Tibial nerve (tissue), 3 donors: Measurements from ENCODE around the gene CWC15.

Experiments used
- CTCF ChIP-seq, 5 experiments: fragments of 200-600 bp in 3 of 5; fragments of 450-650 bp in 2 of 5; sonication (generic) in 3 of 5; IDR thresholded peaks; one replicate each; pipeline ENCODE4 v1.5.1; 2016 to 2019; ENCODE audit warnings: antibody characterized with exemption in 5 of 5, mild to moderate bottlenecking in 3 of 5, moderate library complexity in 2 of 5
- POLR2A ChIP-seq, 2 donors: fragments of 450-650 bp; IDR thresholded peaks; one replicate each; pipeline ENCODE4 v1.6.1; 2017; ENCODE audit warnings: antibody characterized with exemption in 2 of 2, mild to moderate bottlenecking in 2 of 2, moderate library complexity in 2 of 2

GRCh38 chr11:94974178-94974577, 822 bp upstream of the CWC15 start:
- TF ChIP-seq CTCF (IDR thresholded peaks at IDR 0.05) (no peak), POLR2A (IDR thresholded peaks at IDR 0.05) (no peak)
